NOMO-1 (cell line): ENCODE data around the gene TTC9.

Experiments
- DNase-seq, 2 experiments: peaks; one replicate each; lab custom pipeline; 2025; ENCODE audit not compliant: unreplicated experiment in 2 of 2; lab: John Stamatoyannopoulos, UW

Gene TTC9

GRCh38 chr14:70641548-70642302 lies at the start of gene TTC9:
Gene TTC9, plus strand, starts transcription at chr14:70641916. Its CDS starts 214 bp downstream, at chr14:70642130.
- no peak for DNase-seq

DNA sequence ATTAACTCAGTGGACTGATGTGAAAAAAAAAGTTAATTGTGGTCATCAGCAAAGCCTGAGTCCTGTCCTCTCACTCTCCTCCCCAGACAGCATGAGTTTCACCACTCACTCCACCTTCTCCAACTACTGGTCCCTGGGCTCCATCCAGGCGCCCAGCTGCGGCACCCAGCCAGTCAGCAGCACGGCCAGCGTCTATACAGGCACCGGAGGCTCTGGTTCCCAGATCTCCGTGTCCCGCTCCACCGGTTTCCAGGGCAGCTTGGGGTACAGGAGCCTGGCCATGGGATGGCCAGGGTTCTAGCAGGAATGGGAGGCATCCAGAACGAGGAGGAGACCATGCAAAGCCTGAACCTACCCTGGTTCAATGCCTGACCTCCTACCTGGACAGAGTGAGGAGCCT lies 47.3 kb upstream of the TTC9 start:
- DNase-seq = no peak

GRCh38 chr14:70595443-70596185 lies 46.1 kb upstream of the TTC9 start:
- DNase-seq = no peak

GRCh38 chr14:70597731-70598130 lies 44.0 kb upstream of the TTC9 start:
- no peak for DNase-seq

DNA sequence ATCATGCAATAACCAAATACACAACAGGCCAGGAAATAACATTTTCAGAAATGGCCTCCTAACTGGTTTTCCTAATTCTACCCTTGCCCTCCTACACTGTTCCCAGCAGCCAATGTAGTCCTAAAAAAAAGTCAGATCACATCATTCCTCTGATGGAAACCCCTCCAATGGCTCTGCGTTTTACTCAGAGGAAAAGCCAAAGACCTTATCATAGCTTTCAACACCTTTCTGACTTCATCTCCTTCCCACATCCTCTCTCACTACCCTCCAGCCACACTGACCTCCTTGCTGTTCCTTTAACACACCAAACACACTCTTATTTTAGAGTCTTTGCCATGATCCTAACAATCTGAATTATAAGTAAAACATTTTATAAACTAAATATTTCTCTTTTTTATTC lies 42.4 kb upstream of the TTC9 start:
- no peak for DNase-seq

- DNase-seq = peak; percentile 92 to 98
These were observed 41.1 kb upstream of the TTC9 start, which contains the start of gene MED6 for GRCh38 chr14:70600382-70601157. Gene MED6, minus strand, starts transcription at chr14:70600655. Its CDS starts 18 bp downstream, at chr14:70600637.

GRCh38 chr14:70601162-70601561 lies 40.6 kb upstream of the TTC9 start:
- DNase-seq = no peak

DNA sequence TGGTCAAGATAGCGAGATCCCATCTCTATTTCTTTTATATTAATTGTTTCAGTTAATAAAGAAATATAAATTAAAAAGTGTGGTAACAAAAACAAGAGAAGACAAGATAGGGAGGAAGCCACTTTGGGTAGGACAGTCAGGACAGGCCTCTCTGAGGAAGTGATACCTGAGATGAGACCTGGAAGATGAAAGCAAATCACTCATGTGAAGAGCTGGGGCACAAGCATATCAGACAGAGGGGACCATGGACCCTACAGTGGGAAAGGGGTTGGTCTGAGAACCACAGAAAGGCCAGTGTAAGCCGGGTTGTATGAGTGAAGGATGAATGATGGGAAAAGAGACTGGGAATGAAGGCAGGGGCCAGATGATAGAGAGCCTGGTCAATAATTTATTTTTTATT lies 39.5 kb upstream of the TTC9 start:
- no peak for DNase-seq

DNA sequence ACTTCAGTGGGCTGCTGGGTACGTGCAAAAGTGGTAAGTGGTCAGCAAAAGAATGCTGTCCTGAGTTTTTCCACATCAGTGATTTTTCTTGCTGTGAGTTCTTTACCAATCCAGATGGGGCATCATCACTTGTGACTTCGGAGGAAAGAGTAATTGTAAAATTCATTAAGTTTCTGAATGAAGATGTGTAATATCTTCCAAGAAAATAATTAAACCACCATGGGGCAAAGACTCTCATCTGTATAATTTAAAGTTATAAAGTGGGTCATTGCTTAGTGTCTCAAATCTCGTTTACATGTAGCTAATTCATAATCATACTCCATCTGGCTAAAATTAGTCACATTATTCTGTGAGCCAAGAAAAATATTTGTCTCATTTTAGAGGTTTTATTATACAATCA lies 30.5 kb upstream of the TTC9 start:
- no peak for DNase-seq

GRCh38 chr14:70616646-70617045 lies 25.1 kb upstream of the TTC9 start:
- DNase-seq = no peak

DNA sequence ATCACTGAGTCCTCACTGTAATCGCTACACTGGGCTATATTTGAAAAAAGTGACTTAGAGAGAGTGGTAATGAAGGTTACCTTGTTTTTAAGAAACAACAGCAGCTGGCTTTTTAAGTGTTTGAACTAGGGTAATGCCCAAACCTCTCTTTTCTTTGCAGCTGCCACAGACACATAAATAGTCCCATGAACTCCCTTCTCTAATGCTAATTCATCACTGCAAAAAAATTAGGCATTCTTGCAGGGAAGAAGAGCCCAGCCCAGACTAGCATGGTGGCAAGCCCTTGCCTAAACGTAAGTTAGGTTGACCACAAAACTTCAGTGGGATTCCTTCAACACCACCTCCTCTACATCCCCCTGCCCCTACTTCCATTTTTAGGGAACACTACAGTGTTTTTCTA lies 23.4 kb upstream of the TTC9 start:
- no peak for DNase-seq

GRCh38 chr14:70619708-70620107 lies 22.0 kb upstream of the TTC9 start:
- no peak for DNase-seq

DNA sequence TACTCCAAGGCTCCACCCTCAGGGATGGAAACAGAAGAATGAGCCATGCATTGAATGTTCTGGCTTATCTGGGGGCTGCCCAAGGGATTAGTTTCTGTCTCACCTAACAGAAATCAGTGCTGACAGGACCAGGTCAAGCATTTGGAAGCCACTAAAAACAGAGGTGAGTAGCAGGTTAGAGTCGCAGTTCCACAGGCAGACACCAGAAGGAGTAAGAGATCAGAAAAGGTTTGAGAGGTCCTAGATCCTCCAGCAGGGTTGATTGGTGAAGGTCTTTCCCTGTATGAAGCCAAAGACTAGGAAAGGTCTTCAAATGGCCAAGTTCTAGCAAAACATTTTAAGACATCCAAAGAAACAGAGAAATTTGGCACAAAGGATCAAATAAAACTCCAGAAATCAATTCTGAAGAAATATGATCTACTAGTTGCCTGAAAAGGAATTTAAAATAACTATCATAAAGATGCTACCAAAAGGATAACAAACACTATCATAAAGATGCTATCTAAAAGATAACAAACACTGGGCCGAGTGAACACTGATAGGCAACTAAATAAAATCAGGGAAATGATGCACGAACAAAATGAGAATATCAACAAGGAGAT lies 19.5 kb upstream of the TTC9 start:
- DNase-seq = peak; percentile 22 to 32

DNA sequence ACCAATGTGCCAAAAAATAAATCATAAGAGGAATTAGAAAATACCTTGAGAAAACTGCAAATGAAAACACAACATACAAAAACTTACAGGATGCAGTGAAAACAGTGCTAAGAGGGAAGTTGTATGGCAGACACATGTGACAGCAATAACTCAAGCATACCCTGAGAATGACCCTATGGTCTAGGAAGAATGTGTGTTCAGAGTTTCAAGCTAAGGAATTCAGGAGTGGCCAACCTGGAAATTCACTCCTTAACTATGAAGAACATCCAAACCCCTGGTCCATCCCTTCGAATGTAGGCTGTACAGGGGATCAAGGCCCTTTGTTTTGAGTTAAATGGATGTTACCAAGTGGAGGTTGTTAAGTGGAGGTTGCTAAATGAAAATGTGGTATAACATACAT lies 16.7 kb upstream of the TTC9 start:
- no peak for DNase-seq

- no peak for DNase-seq
These were observed 9.8 kb upstream of the TTC9 start for GRCh38 chr14:70631948-70632347.

- no peak for DNase-seq
These were observed 5.6 kb upstream of the TTC9 start for GRCh38 chr14:70635971-70636595.

GRCh38 chr14:70638416-70638815 lies 3.3 kb upstream of the TTC9 start:
- DNase-seq = no peak

DNA sequence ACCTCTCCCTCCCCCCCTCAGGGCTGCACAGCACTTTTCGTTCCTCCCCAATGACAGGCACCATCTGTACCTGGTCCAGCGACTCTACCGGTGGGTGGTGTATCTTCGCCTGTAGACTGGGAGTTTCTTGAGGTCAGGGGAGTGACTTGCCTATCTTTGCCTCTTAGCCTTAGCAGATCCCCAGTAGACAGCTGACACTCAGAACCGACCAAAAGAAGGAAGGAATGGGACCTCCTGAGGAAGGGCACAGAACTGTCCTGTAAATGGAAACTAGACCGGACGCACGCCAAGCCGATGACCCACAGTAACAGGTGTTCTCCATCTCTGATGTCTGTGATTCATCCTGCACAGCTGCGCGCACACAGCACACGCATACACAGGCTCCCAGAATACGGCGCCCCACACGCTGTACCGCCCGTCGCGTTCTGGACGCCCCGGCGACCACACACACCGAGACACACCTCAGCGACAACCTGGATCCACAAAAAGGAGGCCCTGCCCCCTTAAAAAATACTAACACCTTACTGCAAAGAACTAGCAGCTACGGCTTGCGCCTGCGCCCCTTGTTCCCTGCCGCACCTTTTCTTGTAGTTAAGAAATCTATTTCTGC lies 673 bp upstream of the TTC9 start:
- peak; percentile 24 to 35 for DNase-seq

- no peak for DNase-seq
These were observed 853 bp downstream of the TTC9 start for GRCh38 chr14:70642303-70643235.
